ENCODE results near the gene SEC14L5. TPM values are rescaled to one million over a fixed set of nuclear protein-coding genes. Genes with fewer than 3 reads are reported as not detected.

SEC14L5 gene
- total RNA-seq, 1 donor from 2014 or later: 0.05 TPM

DNA sequence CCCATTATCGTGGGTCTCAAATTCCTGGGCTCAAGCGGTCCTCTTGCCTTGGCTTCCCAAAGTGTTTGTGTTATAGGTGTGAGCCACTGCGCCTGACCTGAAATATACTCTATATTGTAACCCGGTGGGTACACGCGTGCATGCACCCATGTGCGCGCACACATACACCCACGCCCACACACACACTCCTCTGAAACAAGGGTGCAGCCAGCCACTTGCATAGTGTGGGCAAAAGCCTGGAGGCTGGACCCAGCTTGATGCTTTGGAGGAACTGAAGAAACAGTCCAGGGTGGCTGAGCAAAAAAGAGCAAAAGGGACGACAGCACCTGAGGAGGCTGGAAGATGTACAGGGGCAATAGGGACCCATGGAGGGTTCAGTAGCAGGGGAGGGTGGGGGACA, 45.7 kb downstream of the SEC14L5 start:
- TF ChIP-seq CTCF (IDR thresholded peaks at IDR 0.05; ENCODE audit: unreplicated experiment): no peak
- H3K4me1 Mint-ChIP-seq (ENCODE audit: unreplicated experiment): peaks cover 4% of the 10 kb centered on the region
- no peak for DNase-seq (ENCODE audit: low spot score)
- peaks cover 3% of the 10 kb centered on the region for H3K27me3 Mint-ChIP-seq (ENCODE audit: unreplicated experiment)
- no peak overlapping the region for H3K4me3 Mint-ChIP-seq (ENCODE audit: unreplicated experiment)
- no peaks in the 10 kb centered on the region for H3K9me3 Mint-ChIP-seq (ENCODE audit: unreplicated experiment)
- no peaks in the 10 kb centered on the region for H3K36me3 Mint-ChIP-seq (ENCODE audit: low read depth, unreplicated experiment)
- no peak overlapping the region for H3K27ac Mint-ChIP-seq (ENCODE audit: unreplicated experiment)

DNA sequence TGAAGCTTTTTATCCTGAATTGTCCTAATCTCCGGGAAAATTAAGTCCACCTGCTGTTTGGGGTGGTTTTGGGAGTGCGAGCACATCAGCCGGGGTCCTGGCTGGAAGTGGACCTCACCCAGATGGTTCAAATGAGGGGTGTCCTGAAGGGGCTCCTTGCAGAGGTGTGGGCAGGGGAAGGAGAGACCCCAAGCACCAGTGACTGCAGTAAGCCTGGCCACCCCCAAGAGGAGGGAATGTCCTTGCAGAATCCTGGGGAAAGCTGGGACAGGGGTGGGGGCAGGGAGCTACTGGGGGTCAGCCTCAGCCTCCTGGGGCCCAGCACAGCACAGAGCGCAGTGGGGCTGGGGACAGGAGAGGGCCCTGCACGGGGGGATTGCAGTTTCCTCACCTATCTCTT, 46.2 kb downstream of the SEC14L5 start:
- no peak overlapping the region for H3K27ac Mint-ChIP-seq (ENCODE audit: unreplicated experiment)
- no peaks in the 10 kb centered on the region for H3K36me3 Mint-ChIP-seq (ENCODE audit: low read depth, unreplicated experiment)
- no peak for DNase-seq (ENCODE audit: low spot score)
- TF ChIP-seq CTCF (IDR thresholded peaks at IDR 0.05; ENCODE audit: unreplicated experiment): no peak
- H3K9me3 Mint-ChIP-seq (ENCODE audit: unreplicated experiment): no peaks in the 10 kb centered on the region
- H3K4me3 Mint-ChIP-seq (ENCODE audit: unreplicated experiment): no peak overlapping the region
- H3K27me3 Mint-ChIP-seq (ENCODE audit: unreplicated experiment): peaks cover 3% of the 10 kb centered on the region
- peaks cover 4% of the 10 kb centered on the region for H3K4me1 Mint-ChIP-seq (ENCODE audit: unreplicated experiment)

DNA sequence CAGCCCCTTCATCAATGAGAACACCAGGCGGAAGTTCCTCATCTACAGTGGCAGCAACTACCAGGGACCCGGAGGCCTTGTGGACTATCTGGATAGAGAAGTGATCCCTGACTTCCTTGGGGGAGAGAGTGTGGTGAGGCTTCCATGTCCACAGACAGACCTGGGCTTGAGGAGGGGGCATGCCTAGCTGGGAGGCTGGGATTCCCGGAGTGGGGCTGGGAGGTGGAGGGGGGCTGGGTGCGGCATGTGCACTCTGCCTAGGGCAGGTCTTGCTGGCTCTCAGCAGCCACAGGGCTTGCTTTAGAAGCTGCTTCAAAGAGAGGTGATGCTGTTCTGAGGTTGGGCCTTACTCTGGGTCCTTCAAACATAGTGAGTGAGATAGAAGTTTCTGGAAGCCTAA, 47.8 kb downstream of the SEC14L5 start:
- Mint-ChIP-seq H3K9me3 (ENCODE audit: unreplicated experiment) (no peaks in the 10 kb centered on the region), H3K27ac (ENCODE audit: unreplicated experiment) (no peak overlapping the region), H3K27me3 (ENCODE audit: unreplicated experiment) (peaks cover 3% of the 10 kb centered on the region), H3K4me1 (ENCODE audit: unreplicated experiment) (peaks cover 4% of the 10 kb centered on the region), H3K36me3 (ENCODE audit: low read depth, unreplicated experiment) (no peaks in the 10 kb centered on the region), H3K4me3 (ENCODE audit: unreplicated experiment) (no peak overlapping the region)
- no peak for TF ChIP-seq CTCF (IDR thresholded peaks at IDR 0.05; ENCODE audit: unreplicated experiment)
- DNase-seq (ENCODE audit: low spot score): no peak

DNA sequence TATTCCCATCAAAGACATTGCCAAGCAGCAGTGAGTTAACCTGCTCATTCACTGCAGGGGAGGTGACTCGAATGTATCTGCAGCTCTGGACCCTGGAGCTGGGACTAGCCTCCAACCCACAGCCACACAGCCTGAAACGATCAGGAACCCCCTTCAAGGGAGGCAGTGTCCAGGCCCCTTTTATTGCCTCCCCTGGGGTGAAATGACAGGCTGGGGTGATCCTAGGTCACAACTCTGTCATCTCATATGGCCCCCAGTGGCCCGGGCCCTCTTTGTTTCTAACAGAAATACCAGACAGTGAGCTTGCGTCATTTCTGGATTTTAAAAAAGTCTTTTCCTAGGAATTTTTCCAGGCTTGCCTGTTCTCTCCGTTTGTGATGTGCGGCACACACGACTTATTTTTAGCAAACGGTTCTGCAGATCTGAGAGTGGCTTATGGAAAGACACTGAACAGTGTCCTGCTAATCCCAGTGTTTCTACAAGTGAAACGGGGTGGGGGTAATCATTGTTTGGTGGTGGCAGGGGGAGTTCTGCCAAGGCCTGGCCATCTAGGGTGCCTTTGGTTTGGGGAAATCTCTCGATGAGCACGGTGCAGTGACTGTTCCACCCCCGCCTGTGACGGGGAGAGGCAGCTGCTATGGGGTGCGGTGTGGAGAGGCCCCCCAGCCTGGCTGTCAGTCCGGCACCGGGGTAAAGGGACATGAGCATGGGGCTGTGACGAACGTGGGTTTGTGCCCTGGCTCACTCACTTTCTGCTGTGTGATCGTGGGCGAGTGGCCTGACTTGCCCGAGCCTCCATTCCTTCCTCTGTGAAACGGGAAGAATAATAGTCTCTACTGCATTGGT, 48.4 kb downstream of the SEC14L5 start:
- DNase-seq (ENCODE audit: low spot score): no peak
- no peaks in the 10 kb centered on the region for H3K9me3 Mint-ChIP-seq (ENCODE audit: unreplicated experiment)

More for the DNA sequence above, 48.4 kb downstream of the SEC14L5 start:
- Mint-ChIP-seq H3K4me1 (ENCODE audit: unreplicated experiment) (peaks cover 4% of the 10 kb centered on the region), H3K36me3 (ENCODE audit: low read depth, unreplicated experiment) (no peaks in the 10 kb centered on the region), H3K27ac (ENCODE audit: unreplicated experiment) (no peak overlapping the region), H3K4me3 (ENCODE audit: unreplicated experiment) (no peak overlapping the region), H3K27me3 (ENCODE audit: unreplicated experiment) (peaks cover 2% of the 10 kb centered on the region)
- no peak for TF ChIP-seq CTCF (IDR thresholded peaks at IDR 0.05; ENCODE audit: unreplicated experiment)

Measured in endothelial cell (in vitro differentiated cells).